Measurements from ENCODE around the gene HSPH1.
"Not testable (repeated sequence)": the region's sequence is repeated elsewhere in the genome, so short reads cannot be mapped to it uniquely, and the experiment has no call there.

HSPH1 gene

DNA sequence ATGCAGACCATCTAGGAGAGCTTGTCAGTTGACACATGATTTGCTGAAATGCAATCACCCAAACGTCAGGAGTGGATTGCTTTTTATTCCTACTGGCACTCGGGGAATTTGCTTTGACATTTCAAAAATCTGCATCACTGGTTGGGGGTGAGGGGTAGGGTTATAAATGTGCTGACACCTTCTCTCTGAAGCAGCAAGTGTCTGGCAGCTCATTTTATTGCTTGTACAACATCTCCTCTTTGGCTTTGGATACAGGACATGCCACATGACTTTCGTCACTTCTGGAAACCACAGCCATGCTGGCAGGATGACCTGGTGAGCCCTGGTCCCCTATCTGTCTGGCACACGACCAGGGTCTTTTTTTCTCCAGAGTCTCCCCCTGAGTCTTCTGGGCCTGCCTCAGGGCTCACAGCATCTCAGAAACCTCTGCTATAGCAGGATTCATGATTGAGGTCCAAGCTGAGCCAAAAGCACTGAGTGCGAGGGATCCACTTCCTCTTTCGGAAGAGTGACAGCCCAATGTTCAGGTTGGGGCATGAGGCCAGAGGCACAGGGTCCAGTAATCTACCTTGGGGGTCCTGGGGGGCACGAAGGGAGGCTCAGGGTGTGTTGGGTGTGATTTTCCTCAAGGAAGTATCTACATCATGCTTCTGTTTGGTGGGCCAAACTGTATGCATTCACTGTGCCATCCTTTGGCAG, 60.1 kb downstream of the HSPH1 start:
- no peaks in the 10 kb centered on the region for H3K4me1 ChIP-seq (ENCODE audit: low read length)
- H3K27me3 ChIP-seq (ENCODE audit: low read depth, low read length), result peaks cover 70% of the 10 kb centered on the region
- no peak overlapping the region for H3K27ac ChIP-seq (ENCODE audit: low read length)
- no peak overlapping the region for H3K4me2 ChIP-seq (ENCODE audit: low read length)
- no peaks in the 10 kb centered on the region for H4K20me1 ChIP-seq (ENCODE audit: insufficient read depth, low read length)
- no peak overlapping the region for H3K9ac ChIP-seq (ENCODE audit: low read length)
- no peaks in the 10 kb centered on the region for H3K36me3 ChIP-seq (replicated peaks; ENCODE audit: low read depth, low read length)
- H3K79me2 ChIP-seq (ENCODE audit: low read length), result no peaks in the 10 kb centered on the region
- no peak overlapping the region for H2AFZ ChIP-seq (ENCODE audit: low read depth, low read length)
- no peak overlapping the region for H3K4me3 ChIP-seq (ENCODE audit: low read length)
- TF ChIP-seq EZH2phosphoT487 (IDR thresholded peaks at IDR 0.05; ENCODE audit: low read depth), result no peak
- no peak for TF ChIP-seq CTCF (IDR thresholded peaks at IDR 0.05; ENCODE audit: low read depth, low read length)
- no peaks in the 10 kb centered on the region for H3K9me3 ChIP-seq (ENCODE audit: insufficient read depth, low read length)

DNA sequence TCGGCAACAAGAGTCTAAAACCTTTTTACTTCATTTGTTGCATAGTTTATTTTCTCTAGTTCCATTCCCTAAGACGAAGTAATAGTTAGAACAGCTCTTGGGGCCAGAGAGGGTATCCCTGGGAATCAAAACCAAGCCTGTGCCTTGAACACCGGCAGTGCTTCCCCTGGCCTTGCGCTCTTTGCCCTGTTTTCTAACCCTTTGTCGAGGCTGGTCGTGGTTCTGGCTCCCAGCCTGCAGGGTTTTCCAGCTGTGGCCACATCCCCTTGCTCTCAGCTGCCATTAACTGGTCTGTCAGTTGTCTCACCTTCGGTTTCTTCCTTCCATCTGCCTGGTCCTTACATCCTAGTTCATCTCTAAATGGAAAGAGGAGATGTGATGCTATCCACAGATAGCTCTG, 61.0 kb downstream of the HSPH1 start:
- H3K27ac ChIP-seq (ENCODE audit: low read length), result no peak overlapping the region
- H4K20me1 ChIP-seq (ENCODE audit: insufficient read depth, low read length), result no peaks in the 10 kb centered on the region
- TF ChIP-seq CTCF (IDR thresholded peaks at IDR 0.05; ENCODE audit: low read depth, low read length) (no peak), EZH2phosphoT487 (IDR thresholded peaks at IDR 0.05; ENCODE audit: low read depth) (no peak)
- H3K4me3 ChIP-seq (ENCODE audit: low read length), result no peak overlapping the region
- no peak overlapping the region for H3K9ac ChIP-seq (ENCODE audit: low read length)
- no peaks in the 10 kb centered on the region for H3K79me2 ChIP-seq (ENCODE audit: low read length)
- no peak overlapping the region for H2AFZ ChIP-seq (ENCODE audit: low read depth, low read length)
- no peaks in the 10 kb centered on the region for H3K36me3 ChIP-seq (replicated peaks; ENCODE audit: low read depth, low read length)
- H3K9me3 ChIP-seq (ENCODE audit: insufficient read depth, low read length), result no peaks in the 10 kb centered on the region
- peaks cover 74% of the 10 kb centered on the region for H3K27me3 ChIP-seq (ENCODE audit: low read depth, low read length)
- no peaks in the 10 kb centered on the region for H3K4me1 ChIP-seq (ENCODE audit: low read length)
- H3K4me2 ChIP-seq (ENCODE audit: low read length), result no peak overlapping the region

DNA sequence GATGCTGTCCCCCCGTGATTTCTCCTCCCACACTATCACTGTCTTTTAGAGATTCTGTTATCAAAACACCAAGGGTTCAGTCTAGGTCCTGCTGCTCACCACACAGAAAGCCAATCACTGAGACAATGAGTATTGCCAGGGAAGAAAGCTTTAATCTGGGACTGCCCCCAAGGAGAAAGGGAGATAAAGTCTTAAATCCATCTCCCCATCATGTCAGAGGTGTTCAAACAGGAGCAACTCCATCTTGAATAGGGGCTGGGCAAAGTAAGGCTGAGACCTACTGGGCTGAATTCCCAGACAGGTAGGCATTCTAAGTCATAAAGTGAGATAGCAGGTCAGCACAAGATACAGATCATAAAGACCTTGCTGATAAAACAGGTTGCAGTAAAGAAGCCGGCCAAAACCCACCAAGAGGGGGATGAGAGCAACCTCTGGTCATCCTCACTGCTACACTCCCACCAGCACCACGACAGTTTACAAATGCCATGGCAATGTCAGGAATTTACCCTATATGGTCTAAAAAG, 63.7 kb downstream of the HSPH1 start:
- not testable (repeated sequence) for H3K27ac ChIP-seq (ENCODE audit: low read length); H3K9me3 ChIP-seq (ENCODE audit: insufficient read depth, low read length); H3K4me3 ChIP-seq (ENCODE audit: low read length); H3K36me3 ChIP-seq (replicated peaks; ENCODE audit: low read depth, low read length); H3K4me1 ChIP-seq (ENCODE audit: low read length); H3K9ac ChIP-seq (ENCODE audit: low read length); H4K20me1 ChIP-seq (ENCODE audit: insufficient read depth, low read length); H2AFZ ChIP-seq (ENCODE audit: low read depth, low read length); H3K4me2 ChIP-seq (ENCODE audit: low read length); H3K79me2 ChIP-seq (ENCODE audit: low read length)
- peaks cover 68% of the 10 kb centered on the region for H3K27me3 ChIP-seq (ENCODE audit: low read depth, low read length)

- H3K4me1 ChIP-seq (ENCODE audit: low read length), result no peaks in the 10 kb centered on the region
- H3K9ac ChIP-seq (ENCODE audit: low read length), result no peak overlapping the region
- TF ChIP-seq CTCF (IDR thresholded peaks at IDR 0.05; ENCODE audit: low read depth, low read length), result no peak
- TF ChIP-seq EZH2phosphoT487 (IDR thresholded peaks at IDR 0.05; ENCODE audit: low read depth), result no peak
- H3K27me3 ChIP-seq (ENCODE audit: low read depth, low read length), result peaks cover 67% of the 10 kb centered on the region
- no peak overlapping the region for H3K4me2 ChIP-seq (ENCODE audit: low read length)
- H3K36me3 ChIP-seq (replicated peaks; ENCODE audit: low read depth, low read length), result no peaks in the 10 kb centered on the region
- H4K20me1 ChIP-seq (ENCODE audit: insufficient read depth, low read length), result no peaks in the 10 kb centered on the region
- no peak overlapping the region for H3K27ac ChIP-seq (ENCODE audit: low read length)
- no peak overlapping the region for H2AFZ ChIP-seq (ENCODE audit: low read depth, low read length)
- no peaks in the 10 kb centered on the region for H3K9me3 ChIP-seq (ENCODE audit: insufficient read depth, low read length)
- H3K4me3 ChIP-seq (ENCODE audit: low read length), result no peak overlapping the region
- H3K79me2 ChIP-seq (ENCODE audit: low read length), result no peaks in the 10 kb centered on the region
Observed at GRCh38 chr13:31096654-31097302, 64.9 kb downstream of the HSPH1 start.

All from OCI-LY3 (cell line).